HG02610 (cell line): Measurements from ENCODE around the gene CTSW.
"Not testable (repeated sequence)": the region's sequence is repeated elsewhere in the genome, so short reads cannot be mapped to it uniquely, and the experiment has no call there.

Experiments
- ATAC-seq: cut with Tn5 transposase; IDR thresholded peaks from one replicate; pipeline ENCODE4 v1.9.1; 2021; ENCODE audit warnings: mild to moderate bottlenecking, moderate library complexity; ENCODE audit not compliant: unreplicated experiment

CTSW gene

DNA sequence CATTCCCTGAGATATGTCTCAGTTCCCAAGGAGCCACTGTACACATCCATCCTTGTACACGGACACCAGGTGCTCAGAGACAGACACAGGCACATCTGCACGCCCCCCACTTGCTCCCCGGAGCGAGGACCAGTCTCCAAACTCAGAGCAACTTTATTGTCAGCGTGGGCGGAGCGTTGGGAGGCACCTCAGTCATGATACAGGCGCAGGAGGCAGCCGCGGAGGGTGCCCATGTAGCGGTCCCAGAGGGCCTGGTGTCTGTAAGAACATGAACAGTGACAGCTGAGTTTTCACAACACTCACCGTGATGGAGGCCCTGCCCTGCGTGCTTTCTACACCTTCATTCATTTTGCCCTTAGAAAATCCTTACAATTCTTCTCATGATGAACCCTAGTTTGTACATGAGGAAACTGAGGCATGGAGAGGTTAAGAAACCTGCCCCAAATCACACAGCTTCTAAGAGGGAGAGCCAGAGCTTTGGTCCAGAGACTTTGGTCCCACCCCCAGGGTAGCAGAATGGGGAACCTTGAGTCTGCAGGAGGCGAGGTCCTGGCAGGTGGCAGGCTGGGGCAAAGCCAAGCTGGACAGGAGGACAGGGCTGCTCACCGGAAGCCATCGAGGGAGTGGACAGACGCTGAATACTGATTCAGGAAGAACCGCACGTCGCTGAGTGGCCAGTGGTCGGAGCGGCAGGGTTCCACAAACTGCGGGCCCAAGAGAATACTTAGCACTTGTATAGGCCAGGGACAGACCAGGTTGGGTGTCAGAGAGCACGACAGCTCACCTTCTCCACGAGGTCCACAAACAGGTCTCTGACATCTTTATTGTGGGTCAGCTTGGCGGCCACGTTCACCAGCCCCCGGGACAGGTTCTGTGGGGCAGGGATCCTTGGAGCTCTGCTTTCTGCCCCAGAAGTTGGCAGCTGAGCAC, 4.4 kb downstream of the CTSW start:
- ATAC-seq, result no peak

DNA sequence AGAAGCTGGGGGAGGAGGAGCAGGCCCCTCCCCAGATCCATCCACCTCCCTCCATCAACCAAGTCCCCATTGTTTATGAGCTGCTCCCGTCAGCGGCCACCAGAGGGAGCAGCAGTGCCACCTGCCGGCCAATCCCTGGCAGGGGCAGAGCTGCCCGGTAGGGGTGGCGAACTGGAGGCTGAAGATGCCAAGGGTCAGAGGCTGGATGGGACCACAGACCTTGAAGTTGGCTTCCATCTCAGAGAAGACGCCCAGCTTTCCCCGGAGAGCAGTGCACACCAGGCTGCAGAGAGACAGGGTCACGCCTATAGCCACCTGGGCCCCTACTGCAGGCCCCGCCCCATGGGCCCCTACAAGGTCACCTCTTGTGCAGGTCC, 5.1 kb downstream of the CTSW start:
- no peak for ATAC-seq

DNA sequence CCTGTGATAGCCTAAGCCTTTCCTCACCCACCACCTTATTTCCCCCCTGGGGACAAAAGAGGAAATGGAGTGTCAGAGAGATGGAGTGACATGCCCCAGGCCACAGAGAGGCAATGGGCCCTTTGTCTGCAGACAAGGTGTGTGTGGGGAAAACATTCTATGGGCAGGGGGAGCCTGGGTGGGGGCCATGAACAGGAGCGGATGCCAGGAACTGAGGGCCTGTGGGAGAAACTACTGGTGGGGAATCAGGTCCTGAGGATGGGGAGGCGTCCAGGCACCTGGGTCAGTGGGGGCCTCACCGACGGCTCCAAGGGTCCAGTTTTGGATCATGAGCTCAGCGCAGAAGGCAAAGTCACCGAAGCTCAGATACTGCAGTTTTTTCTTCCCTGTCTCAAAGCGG, 5.6 kb downstream of the CTSW start:
- ATAC-seq, result no peak

DNA sequence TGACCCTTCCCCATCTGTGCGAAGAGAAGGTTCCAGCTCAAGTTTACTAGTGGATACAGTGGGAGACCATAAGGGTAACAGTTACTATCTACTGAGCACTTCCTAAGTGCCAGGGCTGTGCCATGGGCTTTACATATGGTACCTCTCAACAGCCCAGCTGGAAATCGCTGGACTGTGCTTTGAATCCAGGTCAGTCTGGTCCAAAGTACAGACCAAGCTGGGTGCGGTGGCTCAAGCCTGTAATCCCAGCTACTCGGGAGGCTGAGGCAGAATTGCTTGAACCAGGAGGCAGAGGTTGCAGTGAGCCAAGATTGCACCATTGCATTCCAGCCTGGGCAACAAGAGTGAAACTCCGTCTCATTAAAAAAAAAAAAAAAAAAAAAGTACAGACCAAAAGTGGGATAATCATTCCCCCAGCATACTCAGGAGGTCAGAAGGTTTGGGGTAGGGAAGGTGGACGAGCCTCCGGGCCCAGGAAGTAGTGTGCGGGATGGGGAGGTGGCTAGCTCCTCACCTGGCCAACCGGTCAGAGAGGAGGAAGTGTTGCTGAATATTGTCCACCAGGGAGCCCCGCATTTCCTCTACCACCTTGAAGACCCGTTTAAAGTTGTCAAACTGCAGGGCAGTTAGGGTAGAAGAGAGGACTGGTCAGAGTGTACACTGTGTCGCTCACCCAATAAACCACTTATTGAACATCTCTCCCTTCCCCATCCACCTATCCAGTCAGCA, 6.3 kb downstream of the CTSW start:
- no peak for ATAC-seq

DNA sequence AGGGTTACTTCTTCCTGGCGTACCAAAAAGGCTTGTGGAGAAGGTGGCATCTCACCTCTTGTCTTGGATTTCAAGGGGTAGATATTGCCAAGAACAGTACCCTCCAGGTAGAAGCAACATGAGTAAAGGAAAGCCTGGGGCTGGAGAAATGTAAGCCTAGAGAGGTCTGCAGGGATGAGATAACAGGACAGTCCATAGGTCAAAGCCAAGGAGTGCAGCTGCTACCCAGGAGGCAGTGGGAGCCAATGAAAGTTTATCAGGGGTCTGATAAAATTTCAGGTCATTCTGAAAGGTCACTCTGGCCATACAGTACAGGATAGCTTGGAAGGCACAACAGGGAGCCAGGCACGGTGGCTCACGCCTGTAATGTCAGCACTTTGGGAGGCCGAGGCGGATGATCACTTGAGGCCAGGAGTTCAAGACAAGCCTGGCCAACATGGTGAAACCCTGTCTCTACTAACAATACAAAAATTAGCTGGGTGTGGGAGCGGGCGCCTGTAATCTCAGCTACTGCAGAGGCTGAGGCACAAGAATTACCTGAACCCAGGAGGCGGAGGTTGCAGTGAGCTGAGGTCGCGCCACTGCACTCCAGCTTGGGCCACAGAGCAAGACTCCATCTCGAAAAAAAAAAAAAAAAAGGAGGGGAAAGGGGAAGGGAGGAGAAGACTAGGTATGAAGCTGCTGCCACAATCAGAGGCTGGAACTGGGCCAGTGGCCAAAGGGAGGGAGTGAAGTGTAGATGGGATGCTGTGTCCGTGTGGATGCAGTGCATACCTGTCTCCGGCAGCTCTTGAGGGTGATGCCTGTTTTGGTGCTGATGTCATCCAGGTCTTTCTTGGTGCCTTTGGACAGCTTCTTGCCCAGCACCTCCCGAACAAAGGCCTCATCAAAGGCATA, 7.4 kb downstream of the CTSW start:
- no peak for ATAC-seq

DNA sequence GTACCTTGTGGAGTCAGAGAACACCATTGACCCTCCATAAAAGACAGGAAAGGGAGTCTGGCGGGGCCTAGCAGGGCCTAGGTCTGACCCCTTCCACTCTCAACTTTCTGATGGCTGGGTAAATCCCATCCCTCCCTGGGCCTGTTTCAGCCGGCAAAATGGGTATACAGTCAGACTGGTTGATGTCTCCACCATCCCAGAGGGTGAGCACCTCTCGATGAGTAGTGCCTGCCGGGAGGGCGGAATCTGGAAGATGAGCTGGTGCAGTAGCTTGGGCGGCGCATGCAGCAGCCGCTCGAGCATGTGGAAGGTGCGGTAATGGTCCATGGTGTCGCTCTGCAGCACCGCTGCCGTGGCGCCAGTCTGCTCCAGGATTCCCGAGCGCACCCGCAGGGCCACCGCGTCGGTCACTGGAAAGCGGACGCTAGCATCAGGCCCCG, 8.1 kb downstream of the CTSW start:
- ATAC-seq, result no peak

DNA sequence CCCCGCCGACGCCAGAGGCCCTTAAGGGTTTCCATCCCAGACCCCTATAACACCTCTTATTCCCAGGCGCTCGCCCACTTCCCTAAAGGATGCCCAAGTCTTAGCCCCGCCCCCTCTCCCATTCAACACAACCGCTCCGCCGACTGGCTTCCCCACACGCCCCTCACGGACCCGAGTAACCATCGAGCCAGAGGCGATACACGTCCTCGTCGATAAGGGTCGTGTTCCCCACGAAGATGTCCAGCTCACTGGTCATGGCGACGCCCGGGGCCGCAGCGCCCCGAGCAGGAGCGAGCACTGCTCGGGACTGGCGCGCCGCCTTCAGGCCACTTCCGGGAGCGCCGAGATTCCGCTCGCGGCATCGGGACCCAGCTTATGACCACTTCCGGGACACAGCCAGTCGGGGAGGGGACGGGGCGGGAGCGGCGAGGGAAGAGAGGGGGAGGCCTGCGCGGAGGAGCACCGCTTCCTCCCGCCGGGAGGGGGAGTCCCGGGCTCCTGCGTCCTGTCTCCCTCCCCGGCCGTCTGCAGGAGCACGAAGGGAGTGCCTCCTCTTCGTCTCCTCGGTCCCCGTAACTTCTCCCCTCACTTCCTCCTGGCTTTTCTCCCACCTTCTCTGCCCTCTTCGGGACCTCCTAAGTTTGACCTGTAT, 8.7 kb downstream of the CTSW start, which contains the start of gene FIBP:
Gene FIBP, minus strand, starts transcription at position 309 of the 652 bp plus-strand sequence. Its CDS starts 53 bp downstream, at position 256.
- peak; percentile 36 for ATAC-seq

DNA sequence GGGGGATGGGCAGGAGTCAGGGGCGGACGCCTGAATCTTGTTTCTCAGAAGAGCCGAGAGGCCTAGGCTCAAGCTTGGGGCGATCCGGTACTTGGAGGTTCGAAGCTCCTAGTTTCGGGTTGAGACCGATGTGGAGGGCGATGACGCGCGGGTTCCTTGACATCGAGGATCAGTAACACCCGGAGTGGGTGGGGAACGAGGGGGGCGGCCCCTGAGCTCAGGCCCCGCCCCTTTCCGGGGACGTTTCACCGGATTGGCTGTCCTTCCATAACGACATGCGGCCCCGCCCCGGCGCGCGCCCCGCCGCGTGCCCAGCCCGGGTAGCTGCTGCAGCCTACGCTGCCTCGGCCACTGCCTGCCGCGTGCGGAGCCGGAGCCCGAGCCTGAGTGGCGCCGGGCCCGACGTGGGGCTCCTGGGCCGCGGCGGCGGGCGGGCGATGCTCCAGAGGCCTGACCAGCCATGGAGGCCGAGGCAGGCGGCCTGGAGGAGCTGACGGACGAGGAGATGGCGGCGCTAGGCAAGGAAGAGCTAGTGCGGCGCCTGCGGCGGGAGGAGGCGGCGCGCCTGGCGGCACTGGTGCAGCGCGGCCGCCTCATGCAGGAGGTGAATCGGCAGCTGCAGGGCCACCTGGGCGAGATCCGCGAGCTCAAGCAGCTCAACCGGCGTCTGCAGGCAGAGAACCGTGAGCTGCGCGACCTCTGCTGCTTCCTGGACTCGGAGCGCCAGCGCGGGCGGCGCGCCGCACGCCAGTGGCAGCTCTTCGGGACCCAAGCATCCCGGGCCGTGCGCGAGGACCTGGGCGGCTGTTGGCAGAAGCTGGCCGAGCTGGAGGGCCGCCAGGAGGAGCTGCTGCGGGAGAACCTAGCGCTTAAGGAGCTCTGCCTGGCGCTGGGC, 10.9 kb downstream of the CTSW start, which contains the start of gene CCDC85B:
Gene CCDC85B, plus strand, starts transcription at position 350 of the 895 bp plus-strand sequence. Its CDS starts 111 bp downstream, at position 461.
- peak; percentile 62 for ATAC-seq

DNA sequence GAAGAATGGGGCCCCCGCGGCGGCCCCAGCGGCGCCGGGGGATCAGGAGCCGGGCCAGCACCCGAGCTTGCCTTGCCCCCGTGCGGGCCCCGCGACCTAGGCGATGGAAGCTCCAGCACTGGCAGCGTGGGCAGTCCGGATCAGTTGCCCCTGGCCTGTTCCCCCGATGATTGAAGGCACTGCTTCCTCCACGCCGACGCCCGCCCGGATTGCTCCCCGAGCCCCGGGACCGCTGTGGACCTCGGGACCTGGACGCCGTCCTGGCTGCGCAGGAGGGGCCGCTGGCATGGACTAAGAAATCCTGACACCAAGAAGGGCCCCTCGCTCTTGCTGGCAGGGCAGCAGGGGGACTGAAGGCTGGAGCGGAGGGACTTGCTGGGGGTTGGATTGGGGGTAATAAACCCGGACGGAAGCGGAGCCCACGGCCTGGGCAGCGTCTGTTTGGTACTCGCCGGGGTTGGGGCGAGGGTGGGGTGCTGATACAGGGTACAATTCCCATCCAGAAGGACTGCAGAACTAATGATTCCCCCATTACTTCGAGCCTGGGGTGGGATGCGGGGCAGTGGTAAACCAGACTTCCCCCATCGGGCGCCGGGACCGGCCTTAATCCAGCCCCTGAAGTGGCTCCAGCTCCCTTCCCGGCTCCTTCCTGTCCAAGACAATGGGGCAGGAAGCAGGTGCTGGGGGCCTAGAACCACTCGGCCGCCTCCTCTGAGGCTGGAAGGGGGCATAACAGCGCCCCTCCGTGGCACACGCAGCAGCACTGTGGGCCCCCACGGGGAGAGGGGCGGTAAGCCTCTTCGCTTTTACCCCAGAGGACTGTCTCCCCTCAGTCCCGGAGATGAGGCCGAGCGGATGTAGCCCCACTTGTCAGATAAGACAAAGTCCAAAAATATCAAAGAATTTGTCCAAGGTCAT, 11.8 kb downstream of the CTSW start:
- no peak for ATAC-seq

DNA sequence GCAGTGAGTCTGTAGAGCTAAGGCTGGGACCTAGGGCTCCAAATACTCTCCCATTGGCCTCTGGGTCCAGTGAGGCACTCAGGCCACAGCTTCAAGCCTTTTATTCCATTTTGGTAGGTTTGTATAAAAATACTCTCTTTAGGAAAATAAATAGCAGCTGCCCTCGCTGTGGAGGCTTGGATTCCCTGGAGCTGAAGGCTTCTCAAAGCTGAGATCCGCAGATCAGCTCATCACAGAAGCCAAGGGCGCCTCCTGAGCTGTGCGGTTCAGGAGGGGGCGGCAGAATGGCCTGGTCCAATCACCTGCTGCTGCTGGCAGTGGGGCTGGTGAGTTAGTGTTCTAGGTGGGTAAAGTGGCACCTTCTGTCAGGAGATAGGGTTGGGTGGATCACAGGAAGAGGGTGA, 12.5 kb downstream of the CTSW start:
- ATAC-seq, result not testable (repeated sequence)

DNA sequence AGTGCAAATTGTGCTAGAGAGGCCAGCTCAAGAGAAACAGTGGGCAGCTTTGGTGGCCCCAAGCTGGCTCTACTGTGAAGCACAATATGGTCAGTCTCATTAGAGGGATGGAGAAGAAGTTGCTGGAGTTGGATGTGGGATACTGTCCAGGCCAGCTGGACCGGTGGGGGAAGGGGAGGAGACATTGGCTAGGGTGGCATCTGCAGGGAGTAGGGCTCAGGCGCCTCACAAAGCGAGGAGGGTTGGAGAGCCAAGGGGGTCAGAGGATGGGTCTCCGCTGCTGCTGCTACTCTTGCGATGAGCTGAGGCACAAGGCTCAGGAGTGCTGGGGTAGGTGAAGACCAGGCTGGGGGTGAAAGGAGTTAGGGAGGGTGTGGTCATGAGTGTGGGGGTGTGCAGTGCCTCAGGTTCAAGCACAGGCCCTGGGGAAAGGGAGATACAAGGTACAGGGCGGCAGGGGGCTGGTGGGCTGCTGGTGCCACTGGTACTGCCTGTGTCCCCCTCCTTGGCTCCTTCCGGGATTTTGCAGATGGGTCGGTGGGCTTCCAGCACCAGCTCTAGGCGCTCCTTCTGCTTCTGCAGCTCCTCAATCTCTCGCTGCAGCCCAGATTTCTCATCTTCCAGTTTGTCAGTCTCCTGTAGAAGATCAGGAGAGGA, 13.2 kb downstream of the CTSW start:
- ATAC-seq, result no peak

DNA sequence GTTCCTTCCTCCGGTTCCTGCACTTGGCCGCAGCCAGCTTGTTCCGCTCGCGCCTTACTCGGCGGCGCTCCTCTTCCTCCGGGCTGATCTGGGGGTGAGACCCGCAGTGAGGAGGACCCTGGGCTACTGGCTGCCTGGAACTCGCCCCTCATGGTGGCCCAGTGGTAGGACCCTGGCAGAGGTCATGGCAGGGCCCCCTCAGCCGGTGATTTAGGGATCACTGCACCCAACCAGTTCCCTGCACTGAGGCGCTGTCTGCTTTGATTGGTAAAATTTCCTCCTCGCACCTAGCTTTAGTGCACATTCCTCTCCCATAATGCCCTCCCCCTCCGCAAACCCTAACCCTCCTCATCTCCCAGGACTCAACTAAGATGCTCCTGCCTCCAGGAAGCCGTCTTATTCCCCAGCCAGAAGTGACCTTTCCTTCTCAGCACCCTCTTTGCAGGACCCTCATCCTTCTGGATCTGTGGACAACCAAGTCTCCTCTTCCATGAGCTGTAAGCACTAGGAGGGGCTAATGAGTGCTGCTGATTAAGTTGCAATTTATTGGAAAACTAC, 14.5 kb downstream of the CTSW start:
- no peak for ATAC-seq

DNA sequence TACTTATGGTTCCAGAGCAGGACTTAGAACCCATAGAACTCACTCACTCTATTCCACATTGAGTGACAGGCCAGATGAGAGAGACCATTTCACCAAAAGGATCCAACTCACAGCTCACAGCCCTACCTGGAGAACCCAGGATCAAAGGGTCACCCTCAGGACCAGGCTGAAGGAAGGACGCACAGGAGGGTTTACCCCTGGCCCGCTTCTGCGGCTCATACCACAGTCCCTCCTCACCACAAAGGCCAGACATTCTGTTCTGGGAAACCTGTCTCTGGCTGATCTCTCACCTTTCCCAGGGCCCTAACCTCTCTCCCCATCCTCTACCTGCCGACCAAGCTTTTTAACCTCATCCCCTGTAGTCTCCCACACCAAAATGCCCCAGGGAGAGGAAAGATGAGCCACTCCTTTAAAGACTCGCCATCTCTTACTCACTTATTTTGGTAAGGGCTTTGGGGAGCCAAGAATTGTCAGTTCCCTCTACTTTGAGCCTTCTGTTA, 15.9 kb downstream of the CTSW start:
- no peak for ATAC-seq

DNA sequence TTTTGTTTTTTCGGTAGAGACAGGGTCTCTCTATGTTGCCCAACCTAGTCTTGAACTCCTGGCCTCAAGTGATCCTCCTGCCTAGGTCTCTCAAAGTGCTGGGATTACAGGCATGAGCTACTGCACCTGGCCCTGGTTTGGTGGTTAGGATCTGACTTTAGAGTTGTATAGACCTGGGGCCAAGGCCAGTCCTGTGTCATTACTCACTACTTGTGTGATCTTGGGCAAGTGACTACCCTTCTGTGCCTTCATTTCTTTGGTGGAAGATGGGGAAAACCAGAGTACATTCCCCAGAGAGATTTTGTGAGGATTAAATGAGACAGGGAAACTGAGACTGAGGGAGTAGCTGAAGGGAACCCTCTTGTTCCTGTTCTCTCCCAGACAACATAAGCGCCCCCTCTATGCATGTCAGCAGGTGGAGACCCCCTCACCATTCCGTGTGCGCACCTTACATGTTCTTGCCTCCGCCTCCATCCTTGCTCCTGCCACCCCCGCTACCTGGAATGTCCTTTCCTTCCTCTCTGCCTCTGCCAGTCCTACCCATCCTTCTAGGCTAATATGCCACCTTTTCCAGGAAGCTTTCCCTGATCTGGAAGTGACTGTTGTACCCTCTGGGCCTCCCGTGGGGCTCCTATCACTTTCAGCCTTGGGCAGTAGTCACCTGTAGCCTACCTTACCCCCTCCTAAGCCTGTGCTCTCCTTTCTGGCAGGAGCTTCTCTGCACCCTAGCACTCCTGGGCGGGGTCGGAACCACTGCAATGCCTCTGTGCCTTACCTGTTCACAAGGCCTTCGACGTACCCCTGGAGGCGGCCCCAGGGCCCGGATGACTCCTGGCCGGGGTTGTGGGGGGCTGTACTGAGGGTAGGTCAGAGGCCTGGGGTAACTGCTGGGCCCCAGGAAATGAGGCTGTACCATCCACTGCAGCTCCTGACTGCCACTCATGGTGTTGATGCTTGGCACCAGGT, 16.7 kb downstream of the CTSW start:
- ATAC-seq, result no peak

DNA sequence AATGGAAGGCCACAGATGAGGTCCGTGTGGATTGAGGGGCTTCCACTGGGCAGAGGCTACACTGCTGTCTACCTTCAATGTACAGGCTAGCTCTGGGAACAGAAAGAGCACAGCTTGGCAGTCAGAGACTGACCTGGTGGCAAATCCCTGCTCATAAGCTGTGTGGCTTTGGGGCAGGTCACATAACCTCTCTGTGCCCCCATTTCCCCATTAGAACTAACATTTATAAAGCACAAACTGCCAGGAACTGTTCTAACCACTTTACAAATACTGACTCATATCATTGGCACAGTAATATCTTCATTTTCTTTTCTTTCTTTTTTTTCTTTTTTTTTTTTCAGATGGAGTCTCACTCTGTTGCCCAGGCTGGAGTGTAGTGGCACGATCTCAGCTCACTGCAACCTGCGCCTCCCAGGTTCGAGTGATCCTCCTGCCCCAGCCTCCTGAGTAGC, 17.4 kb downstream of the CTSW start:
- ATAC-seq, result no peak
